HEK293 (cell line): ENCODE results near the gene MED29.
A peak's percentile ranks its signal among the peaks of the same experiment; 100 is the strongest.

ENCODE experiments used
- CTCF ChIA-PET: fragments of 350-600 bp; formaldehyde crosslinking; extraction: SDS; loops from one replicate; lab custom pipeline; 2021; ENCODE audit warnings: antibody characterized with exemption; lab: Yijun Ruan, JAX
- POLR2A ChIA-PET: fragments of 300-600 bp; formaldehyde crosslinking; extraction: SDS; loops from one replicate; lab custom pipeline; 2020; ENCODE audit warnings: antibody characterized with exemption, inconsistent platforms; lab: Yijun Ruan, JAX
- H3K27ac ChIP-seq: fragments of 200-500 bp; sonication (Bioruptor generic); 2 replicates; pipeline ENCODE4 v1.5.1; 2014; ENCODE audit warnings: low read depth, low read length, control low read depth, inconsistent platforms; ENCODE audit errors: extremely low read depth
- H3K36me3 ChIP-seq, 2 experiments: fragments of 200-500 bp in 1 of 2; sonication (Bioruptor generic) in 1 of 2; 1 replicate in 1 of 2; 2 replicates in 1 of 2; pipeline ENCODE4 v1.5.1; 2014 to 2017; ENCODE audit warnings: inconsistent platforms in 2 of 2, low read length in 2 of 2; ENCODE audit not compliant: control insufficient read depth in 2 of 2, insufficient read depth in 1 of 2
- H3K4me1 ChIP-seq: fragments of 200-500 bp; sonication (Bioruptor generic); 2 replicates; pipeline ENCODE4 v1.5.1; 2014; ENCODE audit warnings: mild to moderate bottlenecking, low read length, inconsistent platforms; ENCODE audit not compliant: control insufficient read depth, insufficient read depth
- H3K4me3 ChIP-seq: 2 replicates; pipeline ENCODE4 v1.5.1; 2011; ENCODE audit warnings: low read depth, mild to moderate bottlenecking, control low read depth, low read length, moderate library complexity
- H3K9me3 ChIP-seq: fragments of 200-500 bp; sonication (Bioruptor generic); 2 replicates; pipeline ENCODE4 v1.5.1; 2014; ENCODE audit warnings: low read depth, low read length, inconsistent platforms; ENCODE audit not compliant: control insufficient read depth, insufficient read depth
- RBAK ChIP-seq: fragments of 450-650 bp; formaldehyde crosslinking; IDR thresholded peaks from 2 replicates; pipeline ENCODE4 v1.5.1; 2016; ENCODE audit warnings: missing biosample characterization, missing genetic modification characterization
- SCRT1 ChIP-seq: fragments of 450-650 bp; formaldehyde crosslinking; IDR thresholded peaks from 2 replicates; pipeline ENCODE4 v1.5.1; 2016; ENCODE audit warnings: missing biosample characterization, missing genetic modification characterization, borderline replicate concordance
- SCRT2 ChIP-seq: fragments of 450-650 bp; formaldehyde crosslinking; IDR thresholded peaks from 2 replicates; pipeline ENCODE4 v1.5.1; 2016; ENCODE audit warnings: missing biosample characterization, missing genetic modification characterization
- SP7 ChIP-seq: fragments of 450-650 bp; formaldehyde crosslinking; IDR thresholded peaks from 2 replicates; pipeline ENCODE4 v1.5.1; 2016; ENCODE audit warnings: missing biosample characterization, missing genetic modification characterization
- ZBTB17 ChIP-seq: fragments of 450-650 bp; formaldehyde crosslinking; IDR thresholded peaks from 2 replicates; pipeline ENCODE4 v1.5.1; 2016; ENCODE audit warnings: missing biosample characterization, missing genetic modification characterization
- ZBTB20 ChIP-seq: fragments of 450-650 bp; formaldehyde crosslinking; IDR thresholded peaks from 2 replicates; pipeline ENCODE4 v1.5.1; 2016; ENCODE audit warnings: missing biosample characterization, missing genetic modification characterization
- ZNF121 ChIP-seq: fragments of 450-650 bp; formaldehyde crosslinking; IDR thresholded peaks from 2 replicates; pipeline ENCODE4 v1.5.1; 2016; ENCODE audit warnings: missing biosample characterization, missing genetic modification characterization
- ZNF2 ChIP-seq: fragments of 450-650 bp; formaldehyde crosslinking; IDR thresholded peaks from 2 replicates; pipeline ENCODE4 v1.5.1; 2016; ENCODE audit warnings: missing biosample characterization, missing genetic modification characterization
- ZNF214 ChIP-seq: fragments of 450-650 bp; formaldehyde crosslinking; IDR thresholded peaks from 2 replicates; pipeline ENCODE4 v1.5.1; 2017; ENCODE audit warnings: missing biosample characterization, mild to moderate bottlenecking, missing genetic modification characterization, borderline replicate concordance
- ZNF600 ChIP-seq: fragments of 450-650 bp; formaldehyde crosslinking; IDR thresholded peaks from 2 replicates; pipeline ENCODE4 v1.5.1; 2016; ENCODE audit warnings: missing biosample characterization, missing genetic modification characterization
- ZNF610 ChIP-seq: fragments of 450-650 bp; formaldehyde crosslinking; IDR thresholded peaks from 2 replicates; pipeline ENCODE4 v1.5.1; 2016; ENCODE audit warnings: missing biosample characterization, missing genetic modification characterization, borderline replicate concordance
- ZNF626 ChIP-seq: fragments of 450-650 bp; sonication (Bioruptor Pico); formaldehyde crosslinking; IDR thresholded peaks from 2 replicates; pipeline ENCODE4 v1.5.1; 2018; ENCODE audit warnings: missing biosample characterization, missing genetic modification characterization, inconsistent platforms
- ZNF701 ChIP-seq: fragments of 450-650 bp; formaldehyde crosslinking; IDR thresholded peaks from 2 replicates; pipeline ENCODE4 v1.5.1; 2016; ENCODE audit warnings: missing biosample characterization, missing genetic modification characterization
- ZXDB ChIP-seq: fragments of 450-650 bp; formaldehyde crosslinking; IDR thresholded peaks from 2 replicates; pipeline ENCODE4 v1.5.1; 2016; ENCODE audit warnings: missing biosample characterization, missing genetic modification characterization
- TF ChIP-seq, protein P1 (sequence below): fragments of 450-650 bp; formaldehyde crosslinking; IDR thresholded peaks from 2 replicates; pipeline ENCODE4 v1.5.1; 2017; ENCODE audit warnings: missing biosample characterization, missing genetic modification characterization
- TF ChIP-seq, protein P2 (sequence below): fragments of 450-650 bp; formaldehyde crosslinking; IDR thresholded peaks from 2 replicates; pipeline ENCODE4 v1.5.1; 2016; ENCODE audit warnings: missing biosample characterization, missing genetic modification characterization
- TF ChIP-seq, protein P3 (sequence below): fragments of 450-650 bp; formaldehyde crosslinking; IDR thresholded peaks from 2 replicates; pipeline ENCODE4 v1.5.1; 2016; ENCODE audit warnings: missing biosample characterization, missing genetic modification characterization

MED29 gene

DNA sequence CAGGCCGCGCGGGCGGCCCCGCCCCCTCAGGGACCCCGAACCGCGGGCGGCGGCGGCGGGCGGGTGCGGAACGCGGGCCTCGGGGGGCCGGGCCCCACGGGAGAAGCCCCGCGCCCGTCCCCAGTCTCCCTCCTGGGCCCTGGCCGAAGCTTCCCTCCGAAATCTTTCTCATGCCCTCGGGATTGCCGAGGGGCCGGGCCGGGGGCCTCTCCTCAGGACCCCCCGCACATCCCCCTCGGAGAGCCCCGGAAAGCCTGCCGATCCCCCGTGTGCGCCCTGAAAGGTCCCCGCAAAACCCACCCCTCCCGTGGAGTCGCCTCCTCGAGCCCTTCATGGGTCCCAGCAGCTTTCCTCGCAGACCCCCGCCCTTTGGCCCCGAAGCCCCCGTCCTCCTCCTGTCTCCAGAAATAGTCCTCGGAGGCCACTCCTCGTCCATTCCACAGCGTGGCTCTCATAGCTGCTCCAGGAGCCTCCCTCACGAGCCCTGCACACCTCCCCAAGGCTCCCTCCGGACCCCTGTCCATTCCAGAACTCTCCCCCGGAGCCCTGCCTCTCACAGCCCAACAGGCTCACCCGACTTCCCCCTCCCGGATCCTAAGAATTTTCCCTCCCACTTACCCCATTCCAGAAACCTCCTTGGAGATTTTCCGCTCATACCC lies 48.4 kb upstream of the MED29 start (continued):
- TF ChIP-seq, protein P1, sequence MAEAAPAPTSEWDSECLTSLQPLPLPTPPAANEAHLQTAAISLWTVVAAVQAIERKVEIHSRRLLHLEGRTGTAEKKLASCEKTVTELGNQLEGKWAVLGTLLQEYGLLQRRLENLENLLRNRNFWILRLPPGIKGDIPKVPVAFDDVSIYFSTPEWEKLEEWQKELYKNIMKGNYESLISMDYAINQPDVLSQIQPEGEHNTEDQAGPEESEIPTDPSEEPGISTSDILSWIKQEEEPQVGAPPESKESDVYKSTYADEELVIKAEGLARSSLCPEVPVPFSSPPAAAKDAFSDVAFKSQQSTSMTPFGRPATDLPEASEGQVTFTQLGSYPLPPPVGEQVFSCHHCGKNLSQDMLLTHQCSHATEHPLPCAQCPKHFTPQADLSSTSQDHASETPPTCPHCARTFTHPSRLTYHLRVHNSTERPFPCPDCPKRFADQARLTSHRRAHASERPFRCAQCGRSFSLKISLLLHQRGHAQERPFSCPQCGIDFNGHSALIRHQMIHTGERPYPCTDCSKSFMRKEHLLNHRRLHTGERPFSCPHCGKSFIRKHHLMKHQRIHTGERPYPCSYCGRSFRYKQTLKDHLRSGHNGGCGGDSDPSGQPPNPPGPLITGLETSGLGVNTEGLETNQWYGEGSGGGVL (tag by site-specific recombination), result peak; percentile 81
- no peak for TF ChIP-seq ZNF626 (tag by site-specific recombination)
- TF ChIP-seq ZNF610 (tag by site-specific recombination), result no peak
- peak; percentile 6; the same call in 1 of the 2 replicates for TF ChIP-seq ZXDB (tag by site-specific recombination)
- TF ChIP-seq ZBTB20 (tag by site-specific recombination), result 0 out of 2 replicates have a peak, but pooled peaks have one; percentile 20
- TF ChIP-seq RBAK (tag by site-specific recombination), result no peak

DNA sequence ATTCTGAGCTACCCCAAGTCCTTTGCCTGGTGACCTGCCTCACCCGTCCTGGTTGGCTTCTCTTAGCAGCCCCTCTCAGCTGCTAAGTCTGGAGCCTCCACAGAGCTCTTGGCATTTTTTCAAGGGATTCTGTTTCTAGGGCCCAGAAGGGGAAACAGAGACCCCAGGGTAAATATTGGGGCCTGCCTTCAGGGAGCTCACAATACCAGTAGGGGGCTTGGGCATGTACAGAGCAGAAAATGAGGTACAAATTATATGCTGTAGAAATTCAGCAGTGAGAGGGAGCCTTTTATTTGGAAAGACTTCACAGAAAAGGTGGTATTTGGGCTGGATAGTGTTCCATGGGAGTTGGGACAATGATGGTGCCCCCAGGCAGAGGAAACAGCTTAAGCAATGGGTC lies 45.2 kb upstream of the MED29 start:
- no peak overlapping the region for H3K4me3 ChIP-seq
- peaks cover 61 to 72% of the 10 kb centered on the region in 2 experiments for H3K36me3 ChIP-seq
- no peaks in the 10 kb centered on the region for H3K9me3 ChIP-seq
- POLR2A ChIA-PET, result interaction anchor here (0.9 to 1.9 kb wide), 2 partner anchors 10 to 45 kb away, joined by 5 to 7 read pairs; partner anchors contain the start of genes MED29 and PAF1
- no peak overlapping the region; the same call in 1 of the 2 replicates for H3K27ac ChIP-seq
- peaks cover 48% of the 10 kb centered on the region for H3K4me1 ChIP-seq
- CTCF ChIA-PET, result interaction anchor here (0.6 to 2.2 kb wide), 8 partner anchors 45 to 1000 kb away, joined by 3 to 10 read pairs (median 4); partner anchors contain the start of genes MED29, PAF1 and PLEKHG2
- TF ChIP-seq, protein P2, sequence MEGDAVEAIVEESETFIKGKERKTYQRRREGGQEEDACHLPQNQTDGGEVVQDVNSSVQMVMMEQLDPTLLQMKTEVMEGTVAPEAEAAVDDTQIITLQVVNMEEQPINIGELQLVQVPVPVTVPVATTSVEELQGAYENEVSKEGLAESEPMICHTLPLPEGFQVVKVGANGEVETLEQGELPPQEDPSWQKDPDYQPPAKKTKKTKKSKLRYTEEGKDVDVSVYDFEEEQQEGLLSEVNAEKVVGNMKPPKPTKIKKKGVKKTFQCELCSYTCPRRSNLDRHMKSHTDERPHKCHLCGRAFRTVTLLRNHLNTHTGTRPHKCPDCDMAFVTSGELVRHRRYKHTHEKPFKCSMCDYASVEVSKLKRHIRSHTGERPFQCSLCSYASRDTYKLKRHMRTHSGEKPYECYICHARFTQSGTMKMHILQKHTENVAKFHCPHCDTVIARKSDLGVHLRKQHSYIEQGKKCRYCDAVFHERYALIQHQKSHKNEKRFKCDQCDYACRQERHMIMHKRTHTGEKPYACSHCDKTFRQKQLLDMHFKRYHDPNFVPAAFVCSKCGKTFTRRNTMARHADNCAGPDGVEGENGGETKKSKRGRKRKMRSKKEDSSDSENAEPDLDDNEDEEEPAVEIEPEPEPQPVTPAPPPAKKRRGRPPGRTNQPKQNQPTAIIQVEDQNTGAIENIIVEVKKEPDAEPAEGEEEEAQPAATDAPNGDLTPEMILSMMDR (tag by site-specific recombination), result 0 out of 2 replicates have a peak, but pooled peaks have one; percentile 17
- TF ChIP-seq ZNF121 (tag by site-specific recombination), result no peak

DNA sequence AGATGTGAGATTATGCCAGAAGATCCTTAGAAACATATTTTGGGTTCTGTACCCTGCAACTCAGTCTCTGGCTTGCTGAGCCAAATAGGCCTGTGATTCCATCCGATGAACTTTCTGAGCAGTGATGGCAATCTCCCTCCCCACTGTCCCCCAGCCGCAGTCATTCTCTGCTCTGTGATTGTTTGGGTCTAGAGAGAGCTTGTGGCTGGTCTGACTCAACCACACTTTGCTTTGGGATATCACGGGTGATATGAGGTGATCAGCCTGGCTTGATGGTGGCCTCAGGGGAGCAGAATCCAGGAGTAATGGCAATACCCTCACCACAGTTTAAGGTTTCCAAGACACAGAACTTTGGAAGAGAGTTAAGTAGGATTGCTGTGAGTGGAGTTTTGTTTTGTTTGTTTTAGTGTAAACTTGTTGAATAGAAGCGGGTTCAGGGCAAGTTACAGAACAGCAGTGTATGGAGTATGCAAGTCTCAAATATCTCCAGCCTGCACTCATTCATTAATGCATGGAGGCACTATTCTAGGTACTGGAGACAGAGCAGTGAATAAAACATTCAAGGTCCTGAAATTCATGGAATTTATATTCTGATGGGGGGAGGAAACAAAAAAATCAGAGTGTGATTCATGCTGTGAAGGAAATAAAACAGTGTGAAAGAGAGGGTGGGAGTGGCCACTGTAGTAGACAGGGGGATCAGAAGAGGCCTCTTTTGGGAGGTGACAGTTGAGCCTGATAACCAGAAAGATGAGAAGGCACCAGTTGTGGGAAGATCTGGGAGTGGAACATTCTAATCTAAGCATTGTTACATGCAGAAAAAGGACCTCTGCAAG lies 43.6 kb upstream of the MED29 start:
- CTCF ChIA-PET, result interaction anchor here (1.1 to 2.2 kb wide), 3 partner anchors 50 to 238 kb away, joined by 3 to 10 read pairs (median 3); no protein-coding TSS in a partner anchor
- H3K27ac ChIP-seq, result peak overlapping the region; percentile 26
- POLR2A ChIA-PET, result interaction anchor here (0.7 to 1.9 kb wide), 3 partner anchors 9 to 236 kb away, joined by 3 to 7 read pairs (median 4); partner anchors contain the start of genes MED29 and PAF1
- TF ChIP-seq SCRT1 (tag by site-specific recombination) (peak; percentile 97), ZNF701 (tag by site-specific recombination) (no peak), SP7 (tag by site-specific recombination) (0 out of 2 replicates have a peak, but pooled peaks have one; percentile 9), SCRT2 (tag by site-specific recombination) (peak; percentile 94), ZNF600 (peak; percentile 42), ZBTB17 (tag by site-specific recombination) (peak; percentile 93), ZNF214 (tag by site-specific recombination) (no peak), ZNF2 (tag by site-specific recombination) (peak; percentile 61; the same call in 1 of the 2 replicates)
- TF ChIP-seq, protein P3, sequence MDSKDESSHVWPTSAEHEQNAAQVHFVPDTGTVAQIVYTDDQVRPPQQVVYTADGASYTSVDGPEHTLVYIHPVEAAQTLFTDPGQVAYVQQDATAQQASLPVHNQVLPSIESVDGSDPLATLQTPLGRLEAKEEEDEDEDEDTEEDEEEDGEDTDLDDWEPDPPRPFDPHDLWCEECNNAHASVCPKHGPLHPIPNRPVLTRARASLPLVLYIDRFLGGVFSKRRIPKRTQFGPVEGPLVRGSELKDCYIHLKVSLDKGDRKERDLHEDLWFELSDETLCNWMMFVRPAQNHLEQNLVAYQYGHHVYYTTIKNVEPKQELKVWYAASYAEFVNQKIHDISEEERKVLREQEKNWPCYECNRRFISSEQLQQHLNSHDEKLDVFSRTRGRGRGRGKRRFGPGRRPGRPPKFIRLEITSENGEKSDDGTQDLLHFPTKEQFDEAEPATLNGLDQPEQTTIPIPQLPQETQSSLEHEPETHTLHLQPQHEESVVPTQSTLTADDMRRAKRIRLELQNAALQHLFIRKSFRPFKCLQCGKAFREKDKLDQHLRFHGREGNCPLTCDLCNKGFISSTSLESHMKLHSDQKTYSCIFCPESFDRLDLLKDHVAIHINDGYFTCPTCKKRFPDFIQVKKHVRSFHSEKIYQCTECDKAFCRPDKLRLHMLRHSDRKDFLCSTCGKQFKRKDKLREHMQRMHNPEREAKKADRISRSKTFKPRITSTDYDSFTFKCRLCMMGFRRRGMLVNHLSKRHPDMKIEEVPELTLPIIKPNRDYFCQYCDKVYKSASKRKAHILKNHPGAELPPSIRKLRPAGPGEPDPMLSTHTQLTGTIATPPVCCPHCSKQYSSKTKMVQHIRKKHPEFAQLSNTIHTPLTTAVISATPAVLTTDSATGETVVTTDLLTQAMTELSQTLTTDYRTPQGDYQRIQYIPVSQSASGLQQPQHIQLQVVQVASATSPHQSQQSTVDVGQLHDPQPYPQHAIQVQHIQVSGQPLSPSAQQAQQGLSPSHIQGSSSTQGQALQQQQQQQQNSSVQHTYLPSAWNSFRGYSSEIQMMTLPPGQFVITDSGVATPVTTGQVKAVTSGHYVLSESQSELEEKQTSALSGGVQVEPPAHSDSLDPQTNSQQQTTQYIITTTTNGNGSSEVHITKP (tag by site-specific recombination), result peak; percentile 75
- TF ChIP-seq, all 188 proteins: peak for 7
- H3K4me3 ChIP-seq, result no peak overlapping the region
- H3K4me1 ChIP-seq, result peaks cover 48% of the 10 kb centered on the region
- no peaks in the 10 kb centered on the region for H3K9me3 ChIP-seq
- peaks cover 76 to 87% of the 10 kb centered on the region in 2 experiments for H3K36me3 ChIP-seq
